Heart left ventricle (tissue), 13 donors: ENCODE results near the gene FREM2.

Source experiments
- CTCF ChIP-seq, 12 donors: fragments of 200-600 bp; sonication (generic) in 4 of 12; IDR thresholded peaks; one replicate each; pipeline versions ENCODE4 v1.5.0 to v1.8.0; 2018 to 2022; ENCODE audit warnings: antibody characterized with exemption in 12 of 12, mild to moderate bottlenecking in 5 of 12
- POLR2A ChIP-seq, 2 donors: fragments of 450-650 bp; IDR thresholded peaks; one replicate each; pipeline ENCODE4 v1.6.1; 2017; ENCODE audit warnings: antibody characterized with exemption in 2 of 2, mild to moderate bottlenecking in 2 of 2, moderate library complexity in 2 of 2
- donor health status: ischemic (EF 13 %, LVEDD 7.1; RV severe dilation, severe dysfunction).
- donor health status: DM: no; HTN: yes; CAD: no.
- donor health status: DM: no; HTN: no; CAD: no.
- donor health status: ischemic (EF 25% LVEDD 6.9; RV normal size, moderate dysfunction).
- donor health status: ischemic (EF 25% LVEDD 5.7; RV mildly dilated, moderate dysfunction).
- donor health status: ischemic (EF 35%, LVEDD 5.7; RV mildly dilated, moderate dysfunction).
- donor health status: nonischemic (EF 11% LVEDD 7.7; RV severe dilation, severe dysfunction).
- donor health status: DM: yes; HTN: yes; CAD: no.
- donor health status: PGD.
- donor health status: ischemic (EF 29% LVEDD 5.4; RV normal size, mild dysfunction).
- donor health status: nonischemic (EF 23%, LVEDD 6.1; RV moderate dilation, normal function).

- TF ChIP-seq CTCF (IDR thresholded peaks at IDR 0.05) (no peak), POLR2A (IDR thresholded peaks at IDR 0.05) (no peak)
Observed at GRCh38 chr13:38888309-38888708, 201.4 kb downstream of the FREM2 start.
